Endothelial cell of umbilical vein (primary cell): ENCODE measurements around the gene SLC30A7.

ENCODE experiments used
- EZH2 ChIP-seq: IDR thresholded peaks from 2 replicates; pipeline ENCODE4 v1.6.1; 2012; ENCODE audit warnings: borderline replicate concordance, low read depth, mild to moderate bottlenecking, moderate library complexity, low read length, inconsistent platforms; ENCODE audit not compliant: severe bottlenecking
- POLR2A ChIP-seq: IDR thresholded peaks from 2 replicates; pipeline ENCODE4 v1.6.1; 2012; ENCODE audit warnings: low read depth, mild to moderate bottlenecking, control low read depth, low read length
- TF ChIP-seq, protein P1 (sequence below): IDR thresholded peaks from 2 replicates; pipeline ENCODE4 v1.6.1; 2011; ENCODE audit not compliant: insufficient read depth, insufficient read length
- TF ChIP-seq, protein P2 (sequence below), 2 donors: IDR thresholded peaks; 1 replicate in 1 of 2; 2 replicates in 1 of 2; pipeline ENCODE4 v1.5.1; 2011; ENCODE audit warnings: low read length in 2 of 2, mild to moderate bottlenecking in 2 of 2, moderate library complexity in 2 of 2, control low read depth in 1 of 2, inconsistent platforms in 1 of 2, low read depth in 1 of 2; ENCODE audit not compliant: insufficient read depth in 1 of 2; ENCODE audit errors: extremely low read depth in 1 of 2

DNA sequence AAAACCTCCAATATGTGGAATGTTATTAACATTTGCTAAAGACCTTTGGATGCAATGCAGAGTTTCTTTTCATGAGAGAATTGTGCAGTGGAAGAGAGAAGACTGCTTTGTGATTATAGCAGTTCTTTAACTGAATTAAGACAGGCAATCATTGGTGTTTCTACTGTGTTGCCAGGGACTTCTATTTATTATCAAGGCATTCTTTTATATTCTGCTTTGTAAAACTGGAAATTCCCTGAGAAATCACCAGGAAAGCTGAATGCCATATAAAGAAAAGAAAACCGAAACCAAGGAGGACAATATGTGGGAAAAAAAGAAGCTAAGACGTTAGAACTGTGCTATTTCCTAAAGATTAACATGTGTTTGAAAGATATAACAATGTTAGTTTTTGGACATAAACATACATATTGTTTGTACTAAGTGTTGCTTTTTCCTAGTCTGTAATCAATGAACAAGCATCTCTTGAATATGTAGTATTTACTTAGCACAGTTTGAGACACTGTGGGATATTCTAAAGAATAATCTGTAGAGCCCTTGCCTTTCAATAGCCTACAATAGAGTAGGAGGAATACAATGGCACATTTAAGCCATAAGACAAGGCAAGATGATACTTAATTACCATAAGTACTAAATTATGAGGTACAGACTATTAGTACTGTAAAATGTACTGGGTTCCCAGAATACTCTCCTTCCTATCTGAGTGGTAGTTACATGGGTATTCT lies 48.4 kb upstream of the SLC30A7 start:
- TF ChIP-seq, protein P1, sequence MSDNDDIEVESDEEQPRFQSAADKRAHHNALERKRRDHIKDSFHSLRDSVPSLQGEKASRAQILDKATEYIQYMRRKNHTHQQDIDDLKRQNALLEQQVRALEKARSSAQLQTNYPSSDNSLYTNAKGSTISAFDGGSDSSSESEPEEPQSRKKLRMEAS = no peak
- TF ChIP-seq, protein P2, sequence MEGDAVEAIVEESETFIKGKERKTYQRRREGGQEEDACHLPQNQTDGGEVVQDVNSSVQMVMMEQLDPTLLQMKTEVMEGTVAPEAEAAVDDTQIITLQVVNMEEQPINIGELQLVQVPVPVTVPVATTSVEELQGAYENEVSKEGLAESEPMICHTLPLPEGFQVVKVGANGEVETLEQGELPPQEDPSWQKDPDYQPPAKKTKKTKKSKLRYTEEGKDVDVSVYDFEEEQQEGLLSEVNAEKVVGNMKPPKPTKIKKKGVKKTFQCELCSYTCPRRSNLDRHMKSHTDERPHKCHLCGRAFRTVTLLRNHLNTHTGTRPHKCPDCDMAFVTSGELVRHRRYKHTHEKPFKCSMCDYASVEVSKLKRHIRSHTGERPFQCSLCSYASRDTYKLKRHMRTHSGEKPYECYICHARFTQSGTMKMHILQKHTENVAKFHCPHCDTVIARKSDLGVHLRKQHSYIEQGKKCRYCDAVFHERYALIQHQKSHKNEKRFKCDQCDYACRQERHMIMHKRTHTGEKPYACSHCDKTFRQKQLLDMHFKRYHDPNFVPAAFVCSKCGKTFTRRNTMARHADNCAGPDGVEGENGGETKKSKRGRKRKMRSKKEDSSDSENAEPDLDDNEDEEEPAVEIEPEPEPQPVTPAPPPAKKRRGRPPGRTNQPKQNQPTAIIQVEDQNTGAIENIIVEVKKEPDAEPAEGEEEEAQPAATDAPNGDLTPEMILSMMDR (IDR thresholded peaks at IDR 0.05; ENCODE audit: extremely low read depth in 1 of 2, insufficient read depth in 1 of 2, low read depth in 1 of 2, low read length in 2 of 2) = no peak
- no peak for TF ChIP-seq POLR2A
- no peak for TF ChIP-seq EZH2
